HCT116 (cell line): ENCODE data around the gene SPEM3. TPM values are rescaled to one million over a fixed set of nuclear protein-coding genes. Genes with fewer than 3 reads are reported as not detected.

ENCODE experiments used
- ATAC-seq: fragments of 200-7000 bp; cut with Tn5 transposase; 2 replicates; pipeline ENCODE4 v1.9.1; 2020; ENCODE audit warnings: mild to moderate bottlenecking, moderate library complexity
- BruUV-seq: library from RNA; stranded (reverse); fragments of 400-500 nt; replicated peaks from 2 replicates; lab custom pipeline; 2021; lab: Mats Ljungman, UMichigan
- CTCF ChIA-PET: fragments of 300-600 bp; sonication (Branson Sonifier 250); formaldehyde crosslinking; loops from one replicate; lab custom pipeline; 2021; ENCODE audit warnings: antibody characterized with exemption; lab: Charles Lee
- POLR2A ChIA-PET: fragments of 300-600, 350-600 bp; sonication (Branson Sonifier 250); formaldehyde crosslinking; loops from one replicate; lab custom pipeline; 2021; ENCODE audit warnings: antibody characterized with exemption; lab: Charles Lee
- RAD21 ChIA-PET, 2 experiments: fragments of 300-600 bp; sonication (Branson Sonifier 250); formaldehyde crosslinking; loops; one replicate each; lab custom pipeline; 2023; ENCODE audit warnings: low total read pairs in 2 of 2; ENCODE audit not compliant: uncharacterized antibody in 2 of 2, unreplicated experiment in 2 of 2, low non-redundant PET in 1 of 2; lab: Charles Lee
- DNase-seq: peaks from one replicate; pipeline ENCODE4 v3.0.0-alpha.2; 2010; ENCODE audit warnings: low read depth, low spot score
- H2AFZ ChIP-seq: fragments of 200-600 bp; shearing (Covaris generic), sonication (generic); 2 replicates; pipeline ENCODE4 v1.6.1; 2017; ENCODE audit warnings: low read depth, mixed run types, mixed read lengths, antibody characterized with exemption, low read length; ENCODE audit not compliant: poor library complexity, severe bottlenecking
- H3K27ac ChIP-seq: 2 replicates; pipeline ENCODE4 v1.5.1; 2012; ENCODE audit warnings: low read depth, low read length
- H3K27me3 ChIP-seq: fragments of 200-600 bp; sonication (generic); 2 replicates; pipeline ENCODE4 v1.6.1; 2016; ENCODE audit warnings: mixed run types, low read length, mixed read lengths; ENCODE audit not compliant: insufficient read depth
- H3K36me3 ChIP-seq, 2 experiments: fragments of 200-500 bp in 1 of 2; fragments of 200-600 bp in 1 of 2; sonication (Bioruptor generic) in 1 of 2; sonication (generic) in 1 of 2; 2 replicates each; pipeline versions ENCODE4 v1.5.1 to v1.6.1; 2014 to 2016; ENCODE audit warnings: low read length in 2 of 2, inconsistent platforms in 1 of 2, mixed read lengths in 1 of 2, mixed run types in 1 of 2; ENCODE audit not compliant: insufficient read depth in 2 of 2, control insufficient read depth in 1 of 2
- H3K4me1 ChIP-seq, 2 experiments: fragments of 200-600 bp in 1 of 2; sonication (generic) in 1 of 2; 2 replicates each; pipeline versions ENCODE4 v1.5.1 to v1.6.1; 2012 to 2017; ENCODE audit warnings: low read length in 2 of 2, inconsistent platforms in 1 of 2, mild to moderate bottlenecking in 1 of 2, mixed read lengths in 1 of 2, mixed run types in 1 of 2, moderate library complexity in 1 of 2; ENCODE audit not compliant: insufficient read depth in 2 of 2, control insufficient read depth in 1 of 2
- H3K4me2 ChIP-seq: fragments of 200-600 bp; sonication (generic); 2 replicates; pipeline ENCODE4 v1.6.1; 2017; ENCODE audit warnings: mixed run types, low read length, mixed read lengths
- H3K4me3 ChIP-seq, 2 experiments: fragments of 200-600 bp in 1 of 2; sonication (generic) in 1 of 2; replicated peaks in 1 of 2; 2 replicates each; pipeline ENCODE4 v1.5.1; 2011 to 2016; ENCODE audit warnings: low read length in 2 of 2, control low read depth in 1 of 2, low read depth in 1 of 2, mild to moderate bottlenecking in 1 of 2, mixed read lengths in 1 of 2, mixed run types in 1 of 2
- H3K79me2 ChIP-seq: fragments of 200-600 bp; sonication (generic); 2 replicates; pipeline ENCODE4 v1.6.1; 2017; ENCODE audit warnings: mild to moderate bottlenecking, mixed run types, low read length, moderate library complexity, mixed read lengths; ENCODE audit not compliant: insufficient read depth
- H3K9ac ChIP-seq: fragments of 200-600 bp; sonication (generic); 2 replicates; pipeline ENCODE4 v1.6.1; 2016; ENCODE audit warnings: low read length, mixed read lengths
- H3K9me2 ChIP-seq: fragments of 200-600 bp; sonication (generic), shearing (Covaris generic); 2 replicates; pipeline ENCODE4 v1.6.1; 2017; ENCODE audit warnings: mixed run types, mild to moderate bottlenecking, moderate library complexity; ENCODE audit not compliant: insufficient read depth
- H3K9me3 ChIP-seq, 2 experiments: fragments of 200-500 bp in 1 of 2; fragments of 200-600 bp in 1 of 2; sonication (Bioruptor generic) in 1 of 2; sonication (generic) in 1 of 2; 2 replicates each; pipeline ENCODE4 v1.6.1; 2014 to 2017; ENCODE audit warnings: low read length in 2 of 2, mixed read lengths in 2 of 2, inconsistent platforms in 1 of 2, low read depth in 1 of 2, mild to moderate bottlenecking in 1 of 2, mixed run types in 1 of 2, moderate library complexity in 1 of 2; ENCODE audit not compliant: control insufficient read depth in 1 of 2, insufficient read depth in 1 of 2
- H4K20me1 ChIP-seq: fragments of 200-600 bp; sonication (generic), shearing (Covaris generic); 2 replicates; pipeline ENCODE4 v1.6.1; 2017; ENCODE audit warnings: mixed run types, mild to moderate bottlenecking, moderate library complexity; ENCODE audit not compliant: insufficient read depth
- CTCF ChIP-seq, 3 experiments: fragments of 200-600 bp in 1 of 3; sonication (generic) in 1 of 3; IDR thresholded peaks in 2 of 3; conservative IDR thresholded peaks in 1 of 3; 2 replicates each; pipeline ENCODE4 v1.5.1; 2012 to 2017; ENCODE audit warnings: low read depth in 2 of 3, low read length in 2 of 3, antibody characterized with exemption in 1 of 3, borderline replicate concordance in 1 of 3, control low read depth in 1 of 3, mild to moderate bottlenecking in 1 of 3, mixed read lengths in 1 of 3, mixed run types in 1 of 3, moderate library complexity in 1 of 3; ENCODE audit not compliant: insufficient read depth in 1 of 3
- EGR1 ChIP-seq: IDR thresholded peaks from 2 replicates; pipeline ENCODE4 v1.6.1; 2012; ENCODE audit warnings: low read depth
- EZH2phosphoT487 ChIP-seq: fragments of 200-600 bp; IDR thresholded peaks from 2 replicates; pipeline ENCODE4 v1.6.1; 2018; ENCODE audit warnings: antibody characterized with exemption, borderline replicate concordance
- FOSL1 ChIP-seq: IDR thresholded peaks from 2 replicates; pipeline ENCODE4 v1.6.1; 2012; ENCODE audit warnings: low read depth
- POLR2A ChIP-seq: IDR thresholded peaks from 2 replicates; pipeline ENCODE4 v1.7.0; 2011; ENCODE audit warnings: borderline replicate concordance; ENCODE audit not compliant: insufficient read depth, insufficient read length; ENCODE audit errors: extremely low read depth
- POLR2AphosphoS5 ChIP-seq: IDR thresholded peaks from 2 replicates; pipeline ENCODE4 v1.6.1; 2011; ENCODE audit warnings: mild to moderate bottlenecking, low read depth, low read length, moderate library complexity
- RAD21 ChIP-seq: IDR thresholded peaks from 2 replicates; pipeline ENCODE4 v1.6.1; 2012; ENCODE audit warnings: low read depth, mild to moderate bottlenecking
- SP1 ChIP-seq: IDR thresholded peaks from 2 replicates; pipeline ENCODE4 v1.6.1; 2012; ENCODE audit warnings: low read depth
- SRF ChIP-seq: IDR thresholded peaks from 2 replicates; pipeline ENCODE4 v1.6.1; 2012; ENCODE audit warnings: low read depth
- YY1 ChIP-seq: IDR thresholded peaks from 2 replicates; pipeline ENCODE4 v1.6.1; 2011; ENCODE audit warnings: low read length, low read depth, moderate library complexity, mild to moderate bottlenecking; ENCODE audit not compliant: insufficient replicate concordance; ENCODE audit errors: extremely low read depth
- ZBTB33 ChIP-seq: IDR thresholded peaks from 2 replicates; pipeline ENCODE4 v1.6.1; 2011; ENCODE audit warnings: mild to moderate bottlenecking, low read length, moderate library complexity; ENCODE audit not compliant: insufficient replicate concordance; ENCODE audit errors: extremely low read depth
- ZNF274 ChIP-seq: fragments of 200-500 bp; sonication (Bioruptor generic); IDR thresholded peaks from 2 replicates; pipeline ENCODE4 v1.6.1; 2014; ENCODE audit warnings: mild to moderate bottlenecking, low read depth, low read length, inconsistent platforms
- intact Hi-C: fragments of 100-400 bp; cut with micrococcal nuclease; formaldehyde crosslinking; loops from 2 replicates; pipeline ENCODE4 v1.10.0; 2022
- total RNA-seq: library from RNA; stranded (reverse); gene quantifications from one replicate; pipeline ENCODE4 v1.2.1, GENCODE V29; 2021; ENCODE audit not compliant: unreplicated experiment

SPEM3 gene
- total RNA-seq, 1 experiment from 2014 or later = not detected

- intact Hi-C loops = no loop called here
- Histone ChIP-seq H4K20me1 (no peaks in the 10 kb centered on the region), H3K9ac (no peak overlapping the region), H3K36me3 (no peaks in the 10 kb centered on the region; a peak in 2 of 4 replicates), H3K9me2 (no peaks in the 10 kb centered on the region), H3K4me2 (no peak overlapping the region), H3K27ac (no peak overlapping the region), H2AFZ (no peak overlapping the region), H3K4me3 (no peak overlapping the region), H3K79me2 (peaks cover 2% of the 10 kb centered on the region; the same call in 1 of the 2 replicates), H3K4me1 (peaks cover 0 to 5% of the 10 kb centered on the region in 2 experiments; a peak in 1 of 4 replicates), H3K9me3 (no peaks in the 10 kb centered on the region), H3K27me3 (no peaks in the 10 kb centered on the region)
- DNase-seq (no peak), ATAC-seq (no peak)
- TF ChIP-seq CTCF (IDR thresholded peaks at IDR 0.05 in 2 of 3, conservative IDR thresholded peaks at IDR 0.05 in 1 of 3; ENCODE audit: borderline replicate concordance in 1 of 3, insufficient read depth in 1 of 3, low read depth in 2 of 3, low read length in 2 of 3) (no peak), POLR2AphosphoS5 (no peak), EZH2phosphoT487 (no peak), SP1 (no peak), ZNF274 (no peak)
- ChIA-PET POLR2A (interaction anchor here (1.0 kb wide), 1 partner anchor 62 kb away, joined by 3 read pairs; the partner anchor contains the start of gene TMEM256), CTCF (no interaction called here), RAD21 (no interaction called here)
- BruUV-seq = no TSS peak
Measured at GRCh38 chr17:7466318-7466638, 37.6 kb downstream of the SPEM3 start.

- no peak overlapping the region for H3K4me2 ChIP-seq
- RAD21 ChIA-PET = no interaction called here
- intact Hi-C loops = no loop called here
- H3K9me2 ChIP-seq = no peaks in the 10 kb centered on the region
- DNase-seq (no peak), ATAC-seq (no peak)
- no peak overlapping the region for H2AFZ ChIP-seq
- CTCF ChIA-PET = no interaction called here
- no peaks in the 10 kb centered on the region for H4K20me1 ChIP-seq
- BruUV-seq = no TSS peak
- no peaks in the 10 kb centered on the region; a peak in 2 of 4 replicates for H3K36me3 ChIP-seq
- POLR2A ChIA-PET = interaction anchor here (1.0 kb wide), 1 partner anchor 63 kb away, joined by 3 read pairs; the partner anchor contains the start of gene TMEM256
- no peaks in the 10 kb centered on the region for H3K27me3 ChIP-seq
- no peak overlapping the region for H3K27ac ChIP-seq
- H3K9me3 ChIP-seq = no peaks in the 10 kb centered on the region
- H3K9ac ChIP-seq = no peak overlapping the region
- H3K79me2 ChIP-seq = peaks cover 4% of the 10 kb centered on the region; the same call in 1 of the 2 replicates
- peaks cover 0 to 5% of the 10 kb centered on the region in 2 experiments; a peak in 1 of 4 replicates for H3K4me1 ChIP-seq
- H3K4me3 ChIP-seq = no peak overlapping the region
- TF ChIP-seq CTCF (IDR thresholded peaks at IDR 0.05 in 2 of 3, conservative IDR thresholded peaks at IDR 0.05 in 1 of 3; ENCODE audit: borderline replicate concordance in 1 of 3, insufficient read depth in 1 of 3, low read depth in 2 of 3, low read length in 2 of 3) (no peak), ZBTB33 (no peak), EGR1 (no peak), POLR2AphosphoS5 (no peak), FOSL1 (no peak), SRF (no peak), RAD21 (no peak), POLR2A (no peak), YY1 (no peak)
Measured at GRCh38 chr17:7466639-7467341, 38.1 kb downstream of the SPEM3 start.
